Posterior vena cava (tissue), 2 donors: ENCODE results near the gene KAT6B. TPM values are rescaled to one million over a fixed set of nuclear protein-coding genes. Genes with fewer than 3 reads are reported as not detected.
"Not testable (repeated sequence)": the region's sequence is repeated elsewhere in the genome, so short reads cannot be mapped to it uniquely, and the experiment has no call there.

Experiments
- DNase-seq: peaks from one replicate; pipeline ENCODE4 v3.0.0-alpha.2; 2020; ENCODE audit warnings: low spot score
- intact Hi-C, 2 donors: fragments of 100-400 bp; cut with DNase I; formaldehyde crosslinking; loops; one replicate each; pipeline versions ENCODE4 v1.14.1 to v1.14.2; 2022 to 2023
- total RNA-seq, 2 donors: library from RNA; stranded (reverse); fragmentation: NEBNext Ultra II Directional; extraction: Animal tissue kit (Norgen Biotek cat#: 25700); gene quantifications; one replicate each; pipeline ENCODE4 v1.2.1, GENCODE V29; 2021
- donor health status: DM: yes; HTN: yes; CAD: no.
- donor health status: DM: yes; HTN: yes; CAD: no.

The KAT6B gene
- total RNA-seq, 2 donors from 2014 or later, result 34.7 to 35.0 TPM

GRCh38 chr10:75035975-75036708 lies 209.7 kb downstream of the KAT6B start:
- no peak for DNase-seq
- intact Hi-C loops, result no loop called here

GRCh38 chr10:75037171-75038153 lies 211.1 kb downstream of the KAT6B start:
- no peak for DNase-seq
- intact Hi-C loops, result no loop called here

DNA sequence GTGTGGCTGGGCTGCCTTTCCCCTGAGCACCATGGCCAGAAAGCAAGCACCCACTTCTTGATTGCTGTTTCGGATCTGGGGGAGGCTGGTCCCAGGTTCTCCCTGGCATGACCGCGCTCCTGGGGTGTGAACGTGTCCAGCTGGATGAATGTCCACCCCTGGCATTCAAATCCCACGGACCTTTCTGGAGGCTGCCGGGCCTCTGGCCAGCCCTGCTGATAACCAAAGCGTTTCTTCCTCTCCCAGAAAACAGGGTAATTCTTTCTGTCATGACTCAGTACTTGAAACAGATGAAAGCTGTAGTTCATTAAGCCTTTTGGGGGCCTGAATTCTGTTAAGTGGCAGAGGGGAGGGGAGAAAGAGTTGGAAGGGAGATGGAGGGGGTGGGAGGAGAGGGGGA lies 211.9 kb downstream of the KAT6B start:
- intact Hi-C loops, result no loop called here
- DNase-seq, result no peak

DNA sequence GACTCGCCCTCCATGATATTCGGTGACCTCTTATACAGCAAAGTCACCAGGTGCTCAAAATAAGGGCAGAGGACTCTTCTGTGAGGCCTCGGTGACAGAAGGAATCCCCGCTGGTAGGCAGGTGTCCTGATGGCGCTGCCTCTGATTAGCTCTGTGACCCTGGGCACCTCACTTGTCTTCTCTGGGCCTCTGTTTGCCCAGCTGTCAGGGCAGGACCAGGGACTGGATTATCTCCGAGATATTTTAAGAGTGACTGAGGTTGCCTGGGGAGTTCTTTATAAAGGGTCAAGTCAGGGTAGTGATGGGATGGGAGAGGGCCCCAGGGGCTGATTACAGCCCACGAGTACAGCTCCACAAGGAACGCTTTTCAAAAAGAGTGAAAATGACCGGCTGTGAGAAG lies 214.2 kb downstream of the KAT6B start:
- intact Hi-C loops, result no loop called here
- no peak for DNase-seq

- no peak for DNase-seq
- intact Hi-C loops, result no loop called here
Observed at GRCh38 chr10:75042292-75042974, 216.0 kb downstream of the KAT6B start.

DNA sequence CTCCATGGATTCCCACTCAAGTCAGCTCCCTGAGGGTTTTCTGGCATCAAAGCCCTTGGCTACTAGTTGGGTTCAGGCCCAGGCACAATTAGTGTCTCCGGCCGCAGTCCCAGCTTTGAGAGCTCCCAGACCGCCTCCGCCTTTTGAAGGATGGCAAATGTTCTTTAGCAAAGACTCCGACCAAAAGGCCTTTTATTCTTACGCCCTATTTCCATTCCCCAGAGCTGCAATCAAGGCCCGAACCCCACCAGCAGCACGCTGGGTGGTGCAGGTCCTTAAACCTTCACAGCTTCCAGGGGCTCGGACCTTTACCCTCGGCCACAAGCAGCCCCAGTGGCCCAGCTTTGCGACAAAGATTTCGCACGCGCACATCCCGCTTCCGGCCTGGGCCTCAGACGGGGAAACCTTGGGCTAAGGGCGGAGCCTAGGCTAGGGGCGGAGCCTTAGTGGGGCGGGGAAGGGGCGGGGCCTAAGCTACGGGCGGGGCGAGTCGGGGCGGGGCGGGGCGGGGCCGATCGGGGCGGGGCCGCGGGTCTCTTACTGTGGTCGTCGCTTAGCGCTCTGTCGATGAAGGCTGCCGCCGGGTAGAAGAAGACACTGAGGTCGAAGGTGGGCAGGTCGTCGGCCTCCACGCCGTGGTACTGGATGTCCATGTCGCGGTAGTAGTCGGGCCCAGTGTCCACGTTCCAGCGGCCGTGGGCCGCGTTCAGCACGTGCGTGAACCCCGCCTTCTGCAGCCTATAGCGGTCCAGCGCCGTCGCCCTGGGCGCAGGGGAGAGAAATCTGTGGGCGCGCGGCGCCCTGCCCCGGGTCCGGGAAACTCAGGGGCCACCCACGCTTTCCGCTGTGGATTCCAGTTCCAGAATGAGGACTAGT lies 217.1 kb downstream of the KAT6B start:
- intact Hi-C loops, result no loop called here
- no peak for DNase-seq

DNA sequence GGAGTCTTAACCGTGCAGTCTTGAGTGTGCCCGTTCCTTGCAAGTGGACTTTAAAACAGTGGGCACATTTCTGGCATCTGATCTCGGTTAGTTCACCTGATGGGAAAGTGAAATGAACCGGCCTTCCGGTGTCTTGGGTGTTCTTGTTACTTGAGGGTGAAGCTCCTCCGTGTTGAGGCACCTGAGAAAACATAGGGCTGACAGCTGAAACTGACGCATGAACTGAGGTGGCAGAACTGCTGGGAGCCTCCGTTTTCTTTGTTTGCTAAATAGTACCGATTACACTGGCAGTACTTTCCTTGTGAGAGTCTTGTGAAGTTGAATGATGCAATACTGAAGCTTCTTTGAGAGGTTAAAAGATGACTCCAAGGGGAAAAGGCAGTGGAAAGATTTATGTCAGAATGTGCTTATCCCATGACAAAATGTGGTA lies 222.3 kb downstream of the KAT6B start:
- intact Hi-C loops, result no loop called here
- no peak for DNase-seq

DNA sequence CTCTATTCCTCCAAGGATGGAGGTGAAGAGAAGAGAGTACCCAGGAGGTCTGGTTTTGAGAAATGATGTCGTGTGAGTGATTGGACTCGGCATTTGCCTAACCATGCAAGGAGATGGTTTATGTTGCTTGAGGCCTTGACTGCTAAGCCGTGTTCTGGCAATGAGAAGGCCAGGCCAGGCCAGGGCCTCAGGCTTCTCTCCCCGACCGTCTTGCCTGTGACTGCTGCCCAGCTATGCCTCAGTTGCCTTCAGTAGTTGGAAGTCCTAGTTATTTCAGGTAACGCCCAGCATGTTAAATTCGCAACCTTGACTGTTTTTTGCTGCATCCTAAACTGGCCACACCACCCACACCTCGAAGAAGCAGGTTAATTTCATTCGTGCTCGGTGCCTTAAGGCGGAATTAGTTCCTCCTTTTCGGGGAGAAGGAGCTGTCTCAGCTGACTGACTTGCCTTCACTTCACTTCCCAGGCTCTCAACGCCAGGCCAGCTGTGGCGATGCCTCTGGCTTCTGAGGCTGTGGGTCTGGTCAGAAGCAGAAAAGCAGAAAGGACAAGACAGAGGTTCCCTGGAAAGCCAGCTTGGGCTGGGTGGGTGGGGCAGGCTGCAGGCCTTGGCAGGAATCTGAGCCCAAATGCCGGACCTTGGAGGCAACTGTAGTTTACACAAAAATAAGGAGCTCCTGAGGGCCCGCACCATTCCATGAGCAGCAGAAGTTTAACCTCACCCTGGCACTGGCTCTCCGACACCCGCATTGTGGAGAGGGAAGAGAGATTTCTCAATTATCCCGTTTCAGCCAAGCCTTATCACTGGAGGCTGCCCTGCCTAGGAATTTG lies 223.1 kb downstream of the KAT6B start:
- no peak for DNase-seq

DNA sequence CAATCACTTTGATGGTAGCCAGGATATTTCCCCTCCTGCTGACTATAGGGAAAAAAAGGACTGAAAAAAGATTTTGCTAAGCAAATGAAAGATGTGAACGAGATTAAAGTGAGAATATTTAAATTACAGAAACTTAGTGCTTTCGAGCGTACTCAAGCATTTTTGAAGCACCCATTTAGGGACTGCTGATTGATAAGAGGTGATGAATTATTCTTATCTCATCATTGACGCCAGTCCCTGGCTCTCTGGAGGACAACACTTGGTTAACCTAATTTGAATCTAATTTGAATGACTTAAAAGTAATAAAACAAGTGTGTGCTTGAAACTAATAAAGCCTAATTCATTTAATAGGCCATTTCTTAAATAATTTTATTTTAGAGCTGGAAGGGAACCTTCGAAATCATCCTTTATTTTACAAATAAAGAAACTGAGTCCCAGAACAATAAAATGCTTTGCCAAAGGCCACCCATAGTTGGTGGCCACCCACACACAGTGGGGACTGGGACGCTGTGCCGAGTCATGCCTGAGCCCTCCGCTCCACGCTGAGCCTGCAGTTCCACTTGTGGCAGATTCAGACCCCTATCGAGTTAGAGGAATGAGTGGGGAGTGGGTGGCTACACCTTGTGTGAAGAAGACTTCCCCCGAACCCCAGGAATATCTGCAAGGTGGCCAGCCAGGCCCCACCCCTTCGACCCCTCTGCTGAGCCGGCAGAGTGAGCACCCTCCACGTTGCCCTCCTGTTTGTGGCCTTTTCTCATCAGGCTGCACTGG lies 223.9 kb downstream of the KAT6B start:
- no peak for DNase-seq
- intact Hi-C loops, result no loop called here

More for the DNA sequence above, 223.1 kb downstream of the KAT6B start:
- intact Hi-C loops, result no loop called here

- DNase-seq, result no peak
- intact Hi-C loops, result no loop called here
Observed at GRCh38 chr10:75051308-75051707, 224.9 kb downstream of the KAT6B start.

- intact Hi-C loops, DNase-seq: not testable (repeated sequence)
Observed at GRCh38 chr10:75055896-75056406, 229.6 kb downstream of the KAT6B start.

DNA sequence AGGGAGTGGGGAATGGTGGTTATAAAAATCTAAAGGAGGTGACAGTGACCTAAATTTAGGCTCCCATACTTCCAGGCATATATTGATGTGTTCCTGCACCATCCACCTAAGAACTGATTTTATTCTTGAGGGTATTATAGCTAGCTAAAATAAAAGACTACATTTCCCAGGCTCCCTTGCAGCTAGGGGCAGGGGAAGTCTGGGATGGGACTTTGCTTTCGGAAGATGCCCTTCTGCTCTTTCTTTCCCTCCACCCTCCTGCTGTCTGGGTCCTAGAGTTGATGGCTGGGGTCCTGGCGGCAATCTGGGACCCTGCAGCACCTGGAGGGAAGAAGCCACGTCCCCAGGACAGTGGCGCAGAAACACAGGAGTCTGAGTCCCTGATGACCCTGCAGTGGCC lies 231.3 kb downstream of the KAT6B start:
- DNase-seq, result no peak
- intact Hi-C loops, result no loop called here

- no peak for DNase-seq
- intact Hi-C loops, result no loop called here
Observed at GRCh38 chr10:75058161-75058560, 231.8 kb downstream of the KAT6B start.

DNA sequence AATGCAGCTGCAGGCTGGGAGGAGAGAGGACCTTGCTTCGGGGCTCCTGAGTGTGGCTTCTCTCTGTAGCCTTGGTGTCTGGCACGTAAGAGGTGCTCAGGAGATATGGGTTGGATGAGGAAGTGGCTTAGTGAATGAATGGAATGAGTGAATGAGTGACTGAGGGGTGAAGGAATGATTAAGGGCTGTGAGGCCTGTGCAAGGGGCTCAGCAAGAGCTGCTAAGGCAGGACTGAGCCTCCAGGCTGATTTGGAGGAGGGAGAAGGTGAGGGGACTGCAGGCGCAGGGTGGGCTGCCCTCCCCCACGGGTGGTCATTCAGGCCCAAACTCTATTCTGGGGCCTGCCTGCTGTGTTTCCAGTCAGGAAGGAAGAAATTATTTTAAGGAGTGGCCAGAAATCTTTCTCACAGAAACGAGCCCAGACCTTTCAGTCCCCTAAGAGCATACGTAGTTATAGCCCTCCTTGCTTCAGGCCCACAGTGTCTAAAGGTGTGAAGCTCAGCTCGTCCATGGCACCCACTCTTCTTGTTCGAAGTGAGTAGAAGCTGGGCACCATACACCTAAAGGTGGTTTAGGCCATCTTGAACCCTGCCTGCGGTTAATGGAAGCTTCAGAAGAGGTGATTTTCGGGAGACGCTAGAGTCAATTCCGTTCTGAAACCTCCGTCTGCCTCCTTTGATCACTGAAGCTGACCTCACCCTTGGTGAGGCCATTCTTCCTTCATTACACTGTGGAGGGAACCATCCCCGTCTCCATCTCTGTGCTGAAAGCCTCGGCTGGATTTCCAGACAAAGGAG lies 235.5 kb downstream of the KAT6B start:
- no peak for DNase-seq
- intact Hi-C loops, result no loop called here

GRCh38 chr10:75062506-75063299 lies 236.3 kb downstream of the KAT6B start:
- peak; percentile 90 for DNase-seq

More at GRCh38 chr10:75062506-75063299, 236.3 kb downstream of the KAT6B start:
- intact Hi-C loops, result no loop called here
